GM21367 (cell line): Measurements from ENCODE around the gene GP1BA.

Source experiments
- ATAC-seq: cut with Tn5 transposase; IDR thresholded peaks from one replicate; pipeline ENCODE4 v1.9.1; 2021; ENCODE audit not compliant: unreplicated experiment

Gene GP1BA

DNA sequence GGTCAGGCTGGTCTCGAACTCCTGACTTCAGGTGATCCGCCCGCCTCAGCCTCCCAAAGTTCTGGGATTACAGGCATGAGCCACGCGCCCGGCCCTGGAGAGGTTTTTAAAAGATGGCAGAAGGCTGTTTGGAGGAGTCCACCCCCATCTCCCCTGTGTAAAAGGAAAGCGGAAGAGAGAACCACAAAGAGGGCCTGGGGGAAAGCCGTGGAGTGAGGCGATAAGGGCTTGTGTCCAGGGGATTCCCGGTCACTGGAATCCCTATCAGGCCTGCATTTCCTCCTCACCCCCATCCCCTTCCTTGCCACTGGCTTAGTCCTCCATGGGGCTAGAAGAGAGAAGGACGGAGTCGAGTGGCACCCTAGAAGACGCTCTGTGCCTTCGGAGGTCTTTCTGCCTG is at the start of gene GP1BA:
Gene GP1BA, plus strand, starts transcription at position 315 of the 400 bp plus-strand sequence. CDS start 328 bp downstream, outside the sequence.
- ATAC-seq: no peak

DNA sequence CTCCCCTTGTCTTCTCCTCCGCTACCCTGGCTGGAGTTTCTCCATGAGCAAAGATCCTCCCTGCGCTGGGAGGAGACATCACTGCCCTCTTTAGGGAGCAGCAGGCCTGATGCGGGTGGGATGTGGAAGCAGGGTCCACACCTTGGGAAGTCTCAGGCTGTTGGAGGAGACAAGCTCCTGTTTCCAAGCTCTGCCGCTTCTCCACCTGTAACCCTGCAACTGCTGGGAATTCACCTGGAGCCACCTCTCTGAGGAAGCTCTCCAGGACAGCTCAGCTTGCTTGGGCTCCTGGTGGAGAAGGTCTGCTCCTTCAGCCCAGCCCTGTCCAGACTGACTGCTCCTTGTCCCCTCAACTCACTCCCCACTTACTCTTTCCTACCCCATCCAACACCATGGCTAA is 47.6 kb upstream of the GP1BA start:
- no peak for ATAC-seq

DNA sequence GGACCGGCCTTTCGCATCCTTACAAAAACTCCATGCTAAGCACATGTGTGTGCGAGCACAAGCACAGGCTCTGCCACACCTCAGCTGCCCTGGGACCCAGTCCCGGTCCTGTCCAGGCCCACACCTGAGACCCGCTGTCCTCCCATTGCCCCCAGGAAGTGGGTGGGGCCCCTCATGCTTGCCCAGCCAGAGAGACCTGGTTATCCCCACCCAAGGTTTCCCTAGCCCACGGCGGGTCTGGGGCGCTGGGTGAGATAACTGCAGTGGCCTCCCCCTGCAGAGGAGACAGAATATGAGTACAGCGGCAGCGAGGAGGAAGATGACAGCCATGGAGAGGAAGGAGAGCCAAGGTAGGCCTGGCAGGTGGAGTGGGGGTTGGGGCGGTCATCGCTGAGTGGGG is 45.2 kb upstream of the GP1BA start:
- ATAC-seq: no peak

DNA sequence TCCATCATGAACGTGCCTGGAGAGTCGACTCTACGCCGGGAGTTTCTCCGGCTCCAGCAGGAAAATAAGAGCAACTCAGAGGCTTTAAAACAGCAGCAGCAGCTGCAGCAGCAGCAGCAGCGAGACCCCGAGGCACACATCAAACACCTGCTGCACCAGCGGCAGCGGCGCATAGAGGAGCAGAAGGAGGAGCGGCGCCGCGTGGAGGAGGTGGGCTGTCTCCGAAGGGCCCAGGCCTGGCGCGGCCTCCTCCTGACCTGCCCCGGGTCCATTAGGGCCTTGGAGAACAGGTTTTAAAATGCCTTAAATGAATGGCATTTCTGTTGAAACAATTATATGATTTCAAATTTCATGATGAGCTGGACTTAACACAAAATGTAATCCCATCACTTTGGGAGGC is 44.5 kb upstream of the GP1BA start:
- no peak for ATAC-seq

DNA sequence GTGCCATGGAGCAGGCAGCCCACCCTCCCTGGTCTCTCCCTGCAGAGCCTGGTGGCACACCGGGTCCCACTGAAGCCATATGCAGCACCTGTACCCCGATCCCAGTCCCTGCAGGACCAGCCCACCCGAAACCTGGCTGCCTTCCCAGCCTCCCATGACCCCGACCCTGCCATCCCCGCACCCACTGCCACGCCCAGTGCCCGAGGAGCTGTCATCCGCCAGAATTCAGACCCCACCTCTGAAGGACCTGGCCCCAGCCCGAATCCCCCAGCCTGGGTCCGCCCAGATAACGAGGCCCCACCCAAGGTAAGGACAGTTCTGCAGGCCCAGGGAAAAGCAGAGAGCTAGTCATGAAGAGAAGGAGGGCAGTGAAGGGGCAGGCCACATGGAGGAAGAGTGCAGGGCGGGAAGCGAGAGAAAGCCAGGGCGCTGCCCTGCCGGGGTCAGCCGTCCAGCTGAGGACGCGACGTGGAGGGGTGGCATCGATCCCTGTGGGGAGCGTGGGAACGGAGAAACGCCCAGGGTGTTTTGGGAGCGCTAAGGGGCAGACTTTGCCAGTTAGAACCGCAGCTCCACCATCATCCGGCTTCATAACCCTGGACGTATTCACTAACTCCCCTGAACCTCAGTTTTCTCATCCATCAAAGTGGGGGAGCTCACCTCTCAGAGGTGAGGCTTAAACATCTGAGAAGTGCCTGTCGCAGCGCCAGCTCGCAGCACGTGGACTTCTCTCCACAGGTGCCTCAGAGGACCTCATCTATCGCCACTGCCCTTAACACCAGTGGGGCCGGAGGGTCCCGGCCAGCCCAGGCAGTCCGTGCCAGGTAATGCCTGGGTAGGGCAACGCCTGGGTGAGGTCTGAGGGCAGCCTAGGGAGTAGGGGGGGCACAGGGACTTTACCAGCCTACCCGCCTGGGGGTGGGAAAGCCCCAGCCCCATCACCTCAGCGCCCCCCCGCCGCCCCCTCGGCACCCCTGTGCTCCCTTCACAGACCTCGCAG is 40.4 kb upstream of the GP1BA start:
- ATAC-seq: no peak

DNA sequence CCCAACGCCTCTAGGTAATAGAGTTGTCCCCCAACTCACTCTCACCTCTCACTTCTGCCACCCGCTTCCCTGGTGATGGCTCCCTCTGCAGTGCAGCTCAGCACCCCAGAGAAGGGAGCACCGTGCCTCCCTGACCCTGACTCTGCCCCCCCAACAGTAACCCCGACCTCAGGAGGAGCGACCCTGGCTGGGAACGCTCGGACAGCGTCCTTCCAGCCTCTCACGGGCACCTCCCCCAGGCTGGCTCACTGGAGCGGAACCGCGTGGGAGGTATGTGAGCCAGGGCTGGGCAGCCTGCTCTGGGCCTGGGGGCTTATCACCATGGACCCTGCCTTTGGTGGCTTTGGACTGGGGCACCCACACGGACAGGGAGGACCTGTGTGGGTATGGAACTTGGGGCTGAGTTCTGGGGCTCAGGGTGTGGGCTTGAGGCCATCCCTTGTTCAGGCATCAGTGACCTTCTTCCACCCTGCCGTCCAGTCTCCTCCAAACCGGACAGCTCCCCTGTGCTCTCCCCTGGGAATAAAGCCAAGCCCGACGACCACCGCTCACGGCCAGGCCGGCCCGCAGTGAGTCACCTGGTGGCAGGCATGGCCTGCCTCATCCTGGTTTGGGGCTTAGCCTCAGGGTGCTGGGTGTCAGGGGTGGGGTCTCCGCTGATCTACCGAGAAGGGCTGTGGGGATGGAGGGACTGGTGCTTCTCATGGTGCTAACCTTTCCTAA is 39.4 kb upstream of the GP1BA start:
- no peak for ATAC-seq

DNA sequence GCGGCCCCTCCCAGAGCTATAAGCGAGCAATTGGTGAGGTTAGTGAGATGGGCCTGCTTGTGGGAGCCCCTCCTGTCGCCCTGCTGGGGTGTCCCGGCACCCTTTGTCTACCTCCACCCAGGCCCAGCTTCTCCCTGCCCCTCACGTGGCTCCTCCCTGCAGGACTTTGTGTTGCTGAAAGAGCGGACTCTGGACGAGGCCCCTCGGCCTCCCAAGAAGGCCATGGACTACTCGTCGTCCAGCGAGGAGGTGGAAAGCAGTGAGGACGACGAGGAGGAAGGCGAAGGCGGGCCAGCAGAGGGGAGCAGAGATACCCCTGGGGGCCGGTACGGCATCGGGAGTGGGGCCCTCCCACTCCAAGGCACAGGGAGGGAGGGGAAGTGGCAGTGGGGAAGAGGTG is 38.8 kb upstream of the GP1BA start:
- no peak for ATAC-seq

DNA sequence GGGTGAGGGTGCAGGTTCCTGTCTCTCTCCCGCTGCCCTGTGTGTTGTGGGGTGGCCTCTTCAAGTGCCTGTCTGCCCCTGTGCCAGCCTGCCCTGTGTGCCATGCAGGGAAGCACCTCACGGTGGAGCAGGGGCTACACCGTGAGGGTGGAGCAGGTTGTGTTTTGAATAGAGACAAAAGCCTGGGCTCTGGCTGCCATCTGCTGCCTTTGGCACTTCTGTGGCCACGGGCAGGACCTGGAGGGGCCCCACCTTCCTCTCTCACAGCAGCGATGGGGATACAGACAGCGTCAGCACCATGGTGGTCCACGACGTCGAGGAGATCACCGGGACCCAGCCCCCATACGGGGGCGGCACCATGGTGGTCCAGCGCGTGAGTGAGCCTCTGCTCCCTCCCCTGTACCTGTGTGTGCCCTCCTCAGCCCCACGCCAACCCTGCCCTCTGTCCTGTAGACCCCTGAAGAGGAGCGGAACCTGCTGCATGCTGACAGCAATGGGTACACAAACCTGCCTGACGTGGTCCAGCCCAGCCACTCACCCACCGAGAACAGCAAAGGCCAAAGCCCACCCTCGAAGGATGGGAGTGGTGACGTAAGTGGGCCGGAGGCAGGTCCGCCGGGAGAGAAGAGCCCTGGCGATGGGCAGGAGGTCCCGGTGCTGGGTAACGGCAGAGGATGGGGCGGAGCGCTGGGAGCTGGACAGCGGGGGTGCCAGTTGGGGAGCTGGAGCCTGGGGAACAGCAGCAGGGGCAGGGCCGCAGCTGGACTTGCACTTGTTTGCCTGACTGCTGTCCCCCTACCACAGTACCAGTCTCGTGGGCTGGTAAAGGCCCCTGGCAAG is 38.1 kb upstream of the GP1BA start:
- no peak for ATAC-seq

DNA sequence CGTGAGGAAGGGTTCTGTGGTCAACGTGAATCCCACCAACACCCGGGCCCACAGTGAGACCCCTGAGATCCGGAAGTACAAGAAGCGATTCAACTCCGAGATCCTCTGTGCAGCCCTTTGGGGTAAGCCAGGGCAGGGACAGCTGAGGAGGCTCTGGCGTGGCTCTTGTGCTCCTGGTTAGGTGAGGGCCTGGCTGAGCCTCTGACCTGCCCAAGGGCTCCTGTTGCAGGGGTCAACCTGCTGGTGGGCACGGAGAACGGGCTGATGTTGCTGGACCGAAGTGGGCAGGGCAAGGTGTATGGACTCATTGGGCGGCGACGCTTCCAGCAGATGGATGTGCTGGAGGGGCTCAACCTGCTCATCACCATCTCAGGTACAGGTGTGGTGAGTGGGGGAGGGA is 37.0 kb upstream of the GP1BA start:
- ATAC-seq: no peak

DNA sequence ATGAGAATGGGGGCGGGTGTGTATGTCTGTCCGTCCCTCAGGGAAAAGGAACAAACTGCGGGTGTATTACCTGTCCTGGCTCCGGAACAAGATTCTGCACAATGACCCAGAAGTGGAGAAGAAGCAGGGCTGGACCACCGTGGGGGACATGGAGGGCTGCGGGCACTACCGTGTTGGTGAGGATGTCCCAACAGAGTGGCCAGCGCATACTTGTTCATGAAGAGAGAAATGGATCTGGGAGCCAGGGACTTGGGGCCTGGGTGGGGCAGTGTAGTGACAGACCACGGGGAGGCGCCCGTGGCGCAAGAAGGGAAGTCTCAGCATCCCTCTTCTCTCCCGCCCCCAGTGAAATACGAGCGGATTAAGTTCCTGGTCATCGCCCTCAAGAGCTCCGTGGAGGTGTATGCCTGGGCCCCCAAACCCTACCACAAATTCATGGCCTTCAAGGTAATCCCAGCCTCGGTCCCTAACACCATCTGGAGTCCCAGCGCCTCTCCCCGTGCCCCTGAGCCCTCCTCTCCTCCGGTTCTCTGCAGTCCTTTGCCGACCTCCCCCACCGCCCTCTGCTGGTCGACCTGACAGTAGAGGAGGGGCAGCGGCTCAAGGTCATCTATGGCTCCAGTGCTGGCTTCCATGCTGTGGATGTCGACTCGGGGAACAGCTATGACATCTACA is 36.3 kb upstream of the GP1BA start:
- no peak for ATAC-seq

DNA sequence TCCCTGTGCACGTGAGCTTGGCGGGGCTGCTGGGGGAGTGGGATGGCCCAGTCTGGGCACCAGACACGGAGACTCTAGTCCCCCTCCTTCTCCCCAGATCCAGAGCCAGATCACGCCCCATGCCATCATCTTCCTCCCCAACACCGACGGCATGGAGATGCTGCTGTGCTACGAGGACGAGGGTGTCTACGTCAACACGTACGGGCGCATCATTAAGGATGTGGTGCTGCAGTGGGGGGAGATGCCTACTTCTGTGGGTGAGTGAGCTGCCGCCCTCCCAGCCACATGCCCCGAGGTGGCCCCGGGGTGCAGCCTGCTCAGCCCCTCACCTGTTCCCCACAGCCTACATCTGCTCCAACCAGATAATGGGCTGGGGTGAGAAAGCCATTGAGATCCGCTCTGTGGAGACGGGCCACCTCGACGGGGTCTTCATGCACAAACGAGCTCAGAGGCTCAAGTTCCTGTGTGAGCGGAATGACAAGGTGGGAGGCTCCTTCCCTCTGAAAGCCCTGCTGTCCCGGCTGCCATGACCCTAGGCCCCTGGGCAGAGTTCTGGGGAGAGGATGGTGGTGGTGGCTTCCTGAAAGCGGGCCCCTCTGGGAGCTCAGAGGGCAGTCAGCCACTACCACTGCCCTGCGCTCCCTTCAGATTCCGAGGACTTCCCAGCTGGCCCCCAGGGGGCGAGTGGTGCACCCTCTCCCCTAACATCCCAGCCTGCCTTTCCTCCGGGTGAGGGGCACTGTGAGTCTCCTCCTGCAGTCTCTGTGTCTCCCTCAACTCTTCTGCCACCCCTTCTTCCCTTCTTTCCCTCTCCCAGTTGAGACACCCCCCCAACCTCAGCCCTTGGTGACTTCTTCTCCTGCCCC is 35.5 kb upstream of the GP1BA start:
- no peak for ATAC-seq

DNA sequence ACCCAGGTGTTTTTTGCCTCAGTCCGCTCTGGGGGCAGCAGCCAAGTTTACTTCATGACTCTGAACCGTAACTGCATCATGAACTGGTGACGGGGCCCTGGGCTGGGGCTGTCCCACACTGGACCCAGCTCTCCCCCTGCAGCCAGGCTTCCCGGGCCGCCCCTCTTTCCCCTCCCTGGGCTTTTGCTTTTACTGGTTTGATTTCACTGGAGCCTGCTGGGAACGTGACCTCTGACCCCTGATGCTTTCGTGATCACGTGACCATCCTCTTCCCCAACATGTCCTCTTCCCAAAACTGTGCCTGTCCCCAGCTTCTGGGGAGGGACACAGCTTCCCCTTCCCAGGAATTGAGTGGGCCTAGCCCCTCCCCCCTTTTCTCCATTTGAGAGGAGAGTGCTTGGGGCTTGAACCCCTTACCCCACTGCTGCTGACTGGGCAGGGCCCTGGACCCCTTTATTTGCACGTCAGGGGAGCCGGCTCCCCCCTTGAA is 34.8 kb upstream of the GP1BA start:
- no peak for ATAC-seq

DNA sequence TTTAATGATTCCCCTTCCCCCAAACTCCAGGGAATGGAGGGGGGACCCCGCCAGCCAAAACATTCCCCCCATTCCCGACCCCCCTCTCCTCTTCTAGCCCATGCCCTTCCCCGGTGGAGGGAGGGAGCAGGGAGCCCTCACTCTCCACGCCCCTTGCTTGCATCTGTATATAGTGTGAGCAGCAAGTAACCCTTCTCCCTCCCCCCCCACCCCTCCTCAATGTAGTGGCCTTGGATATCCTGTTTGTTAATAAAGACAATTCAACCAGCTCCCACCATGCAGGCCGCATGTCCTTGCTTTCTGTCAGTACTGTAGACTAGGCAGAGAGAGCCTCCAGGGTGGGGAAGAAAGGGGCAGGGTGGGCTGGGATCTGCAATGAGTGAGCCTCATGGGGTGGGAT is 34.3 kb upstream of the GP1BA start:
- no peak for ATAC-seq

DNA sequence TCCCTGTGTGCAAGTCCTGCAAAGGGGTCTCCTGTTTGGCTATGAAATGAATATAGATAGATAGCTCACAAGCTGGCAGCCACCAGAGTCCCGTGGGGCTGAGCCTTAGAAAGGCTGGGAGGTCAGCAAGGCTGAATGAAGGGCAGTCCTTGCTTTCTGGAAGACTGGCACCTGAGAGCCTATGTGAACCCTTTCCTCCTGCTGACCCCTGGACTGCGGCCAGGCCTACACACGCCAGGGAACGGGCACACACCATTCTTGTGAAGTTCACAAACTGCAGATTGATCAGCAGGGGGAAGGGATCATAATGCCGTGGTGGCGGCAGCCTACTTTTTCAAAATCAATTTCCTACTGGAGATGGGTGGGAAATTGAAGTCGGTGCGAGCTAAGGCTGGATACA is 33.7 kb upstream of the GP1BA start:
- ATAC-seq: no peak

DNA sequence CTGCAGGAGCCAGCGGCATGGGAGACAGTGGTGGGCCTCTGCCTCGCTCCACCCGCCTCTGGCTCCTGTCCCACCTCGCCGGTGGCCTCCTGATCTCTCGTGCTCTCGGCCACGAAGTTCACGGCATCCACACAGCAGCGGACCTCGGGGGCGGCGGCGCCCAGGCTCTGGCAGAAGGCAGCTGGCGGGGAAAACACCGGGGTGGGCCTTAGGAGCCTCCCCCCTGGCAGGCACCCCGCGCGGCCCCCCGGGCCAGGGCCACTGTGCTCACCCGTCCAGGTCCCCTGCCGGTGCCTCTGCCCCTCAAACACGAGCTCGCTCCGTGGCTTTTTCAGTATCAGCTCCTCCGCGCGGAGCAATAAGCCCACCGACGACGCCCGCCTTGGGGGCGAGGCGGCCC is 33.1 kb upstream of the GP1BA start:
- ATAC-seq: no peak

DNA sequence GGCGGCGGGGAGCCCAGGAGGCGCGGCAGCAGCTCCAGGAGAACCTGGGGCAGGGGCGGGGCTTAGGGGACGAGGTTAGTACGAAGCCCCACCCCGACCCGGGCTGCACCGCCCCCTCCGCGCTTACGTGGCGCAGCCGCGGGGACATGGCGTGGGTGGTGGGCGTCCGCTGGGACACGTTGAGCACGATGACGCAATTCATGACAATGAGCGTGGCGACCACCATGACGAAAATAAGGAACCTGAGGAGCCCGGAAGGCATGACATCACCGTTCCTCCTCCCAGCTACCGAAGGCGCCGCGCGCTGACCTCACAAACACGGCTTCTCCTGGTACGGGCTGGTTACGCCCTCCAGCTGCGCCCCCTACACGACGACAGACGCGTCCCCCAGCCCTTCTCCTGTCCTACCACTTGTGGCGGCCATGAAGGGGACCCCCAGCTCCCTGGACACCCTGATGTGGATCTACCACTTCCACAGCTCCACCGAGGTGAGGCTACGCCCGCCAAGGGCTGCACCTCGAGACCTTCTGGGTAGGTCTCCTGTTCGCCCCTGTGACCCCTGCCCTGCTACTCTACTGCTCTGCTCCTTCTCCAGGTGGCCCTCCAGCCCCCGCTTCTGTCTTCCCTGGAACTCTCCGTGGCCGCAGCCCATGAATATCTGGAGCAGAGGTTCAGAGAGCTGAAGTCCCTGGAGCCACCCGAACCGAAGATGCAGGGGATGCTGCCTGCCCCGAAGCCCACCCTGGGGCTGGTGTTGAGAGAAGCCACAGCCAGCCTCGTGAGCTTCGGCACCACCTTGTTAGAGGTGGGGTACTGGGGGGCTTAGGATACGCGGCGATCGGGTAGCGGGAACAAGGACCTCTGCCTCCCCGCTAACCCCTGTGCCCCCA is 32.5 kb upstream of the GP1BA start, which contains the start of gene C17orf107:
Gene C17orf107, plus strand, starts transcription at position 196 of the 890 bp plus-strand sequence. Its CDS starts 227 bp downstream, at position 423.
- no peak for ATAC-seq

DNA sequence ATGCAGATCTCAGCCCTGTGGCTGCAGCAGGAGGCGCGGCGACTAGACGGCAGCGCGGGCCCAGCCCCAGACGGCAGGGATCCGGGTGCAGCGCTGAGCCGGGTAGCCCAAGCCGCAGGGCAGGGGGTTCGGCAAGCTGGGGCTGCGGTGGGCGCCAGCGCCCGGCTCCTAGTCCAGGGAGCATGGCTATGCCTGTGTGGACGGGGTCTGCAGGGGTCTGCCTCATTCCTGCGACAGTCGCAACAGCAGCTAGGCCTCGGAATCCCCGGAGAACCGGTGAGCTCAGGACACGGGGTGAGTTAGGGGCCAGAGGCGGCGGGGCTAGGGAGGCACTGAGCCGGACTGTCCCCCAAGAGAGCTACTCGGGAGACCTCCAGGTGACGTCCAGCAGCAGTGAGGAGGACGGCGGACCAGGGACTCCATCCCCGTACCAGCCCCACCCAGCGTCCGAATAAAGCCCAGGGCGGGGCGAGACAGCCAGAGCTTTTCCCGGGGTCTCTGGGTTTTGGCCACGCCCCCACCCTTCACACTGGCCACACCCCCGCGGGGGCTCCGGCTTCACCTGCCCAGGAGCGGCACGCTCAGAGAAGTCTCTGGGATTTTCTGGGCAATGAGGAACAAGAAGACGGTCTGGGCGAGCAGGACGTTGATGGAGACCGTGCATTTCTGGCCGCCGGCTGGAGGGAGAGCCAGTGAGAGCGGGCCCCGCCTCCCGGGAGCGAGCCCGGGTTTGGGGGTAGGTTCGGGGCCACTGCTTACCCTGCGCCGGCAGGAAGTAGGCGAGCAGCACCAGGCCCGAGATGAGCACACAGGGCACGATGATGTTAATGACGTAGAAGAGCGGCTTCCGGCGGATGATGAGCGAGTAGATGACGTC is 31.6 kb upstream of the GP1BA start:
- no peak for ATAC-seq
